Dendritic cell treated with granulocyte-macrophage colony-stimulating factor and Interleukin-4, amounts not matched to agents 40 ng/mL and 50 ng/mL, for 4 days (primary cell): ENCODE results near the gene EEF1G.

ENCODE experiments used
- H3K27ac Mint-ChIP-seq: one replicate; pipeline ENCODE4 v1.8.0; 2022; ENCODE audit warnings: mild to moderate bottlenecking, mixed read lengths
- H3K27me3 Mint-ChIP-seq: one replicate; pipeline ENCODE4 v1.8.0; 2022; ENCODE audit warnings: mild to moderate bottlenecking, mixed read lengths
- H3K36me3 Mint-ChIP-seq: one replicate; pipeline ENCODE4 v1.8.0; 2022; ENCODE audit warnings: low read depth, mixed read lengths
- H3K4me1 Mint-ChIP-seq: one replicate; pipeline ENCODE4 v1.8.0; 2022; ENCODE audit warnings: low read depth, mixed read lengths
- H3K4me3 Mint-ChIP-seq: one replicate; pipeline ENCODE4 v1.8.0; 2022; ENCODE audit warnings: mild to moderate bottlenecking, moderate library complexity, mixed read lengths
- H3K9me3 Mint-ChIP-seq: one replicate; pipeline ENCODE4 v1.8.0; 2022; ENCODE audit warnings: mixed read lengths
- intact Hi-C: fragments of 100-400 bp; cut with micrococcal nuclease; formaldehyde crosslinking; loops from one replicate; pipeline ENCODE4 v1.15.0; 2022

Gene EEF1G

DNA sequence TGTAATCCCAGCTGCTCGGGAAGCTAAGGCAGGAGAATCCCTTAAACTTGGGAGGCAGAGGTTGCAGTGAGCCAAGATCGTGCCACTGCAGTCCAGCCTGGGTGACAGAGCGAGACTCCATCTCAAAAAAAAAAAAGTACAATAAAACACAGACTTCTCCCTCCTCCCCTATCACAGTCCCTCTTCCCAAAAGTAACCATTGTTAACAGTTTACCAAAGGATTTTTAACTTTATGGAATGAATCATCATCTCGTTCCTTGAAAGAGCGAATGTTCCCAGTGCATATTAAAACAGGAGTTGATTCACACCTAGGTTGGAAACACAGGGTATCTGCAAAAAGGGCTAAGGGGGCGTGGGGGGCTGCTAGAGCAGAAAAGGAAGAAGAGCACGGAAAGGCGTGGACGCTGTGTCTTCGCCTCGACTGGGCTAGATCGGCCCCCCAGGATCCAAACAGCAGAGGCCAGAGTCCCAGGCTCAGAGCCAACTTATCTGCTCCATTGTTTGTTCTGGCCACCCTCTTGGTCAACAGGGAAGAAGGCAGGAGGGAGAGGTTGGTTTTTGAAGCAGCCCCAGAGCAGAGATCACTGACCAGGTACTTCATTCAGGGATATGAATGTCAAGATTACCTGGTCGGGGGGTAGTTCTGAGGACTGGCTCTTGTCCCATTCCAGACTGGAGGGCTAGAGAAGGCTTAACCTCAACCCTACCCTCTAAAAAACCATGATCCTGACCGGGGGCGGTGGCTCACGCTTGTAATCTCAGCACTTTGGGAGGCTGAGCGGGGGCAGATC is 25.0 kb downstream of the EEF1G start:
- Mint-ChIP-seq H3K27me3 (peaks cover 4% of the 10 kb centered on the region), H3K4me1 (peaks cover 73% of the 10 kb centered on the region), H3K27ac (no peak overlapping the region), H3K9me3 (no peaks in the 10 kb centered on the region), H3K36me3 (peaks cover 27% of the 10 kb centered on the region), H3K4me3 (no peak overlapping the region)
- intact Hi-C loops, result no loop called here

DNA sequence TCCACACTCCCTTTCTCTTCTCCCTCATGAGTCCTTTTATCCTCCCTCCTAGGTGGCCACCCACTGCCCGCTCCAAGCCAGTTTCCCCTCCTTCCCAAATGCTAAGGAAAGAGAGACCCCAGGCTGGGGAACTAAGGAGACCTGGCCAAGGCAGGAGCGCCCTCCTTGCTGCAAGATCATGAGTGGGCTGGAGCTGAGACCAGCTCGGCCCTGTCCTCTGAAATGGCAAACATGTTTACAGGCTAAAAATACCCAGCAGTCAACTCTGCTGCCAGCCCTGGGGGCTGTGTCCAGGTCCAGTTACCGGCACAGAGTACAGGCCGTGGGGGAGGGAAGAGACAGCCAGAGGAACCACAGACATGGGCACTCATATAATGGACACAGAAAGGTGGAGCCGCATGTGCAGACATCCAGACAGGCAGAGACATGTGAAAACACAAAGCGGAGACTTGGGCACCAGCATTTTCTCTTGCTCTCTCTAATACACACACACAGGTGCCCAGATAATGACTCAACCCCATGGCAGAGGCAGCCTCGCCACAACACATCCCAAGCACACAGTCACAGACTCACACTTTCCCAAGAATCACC is 25.9 kb downstream of the EEF1G start:
- intact Hi-C loops, result loop anchor here (2.0 kb wide), 1 partner anchor 13 kb away; no protein-coding TSS in a partner anchor
- Mint-ChIP-seq H3K4me1 (peaks cover 73% of the 10 kb centered on the region), H3K36me3 (peaks cover 37% of the 10 kb centered on the region)

DNA sequence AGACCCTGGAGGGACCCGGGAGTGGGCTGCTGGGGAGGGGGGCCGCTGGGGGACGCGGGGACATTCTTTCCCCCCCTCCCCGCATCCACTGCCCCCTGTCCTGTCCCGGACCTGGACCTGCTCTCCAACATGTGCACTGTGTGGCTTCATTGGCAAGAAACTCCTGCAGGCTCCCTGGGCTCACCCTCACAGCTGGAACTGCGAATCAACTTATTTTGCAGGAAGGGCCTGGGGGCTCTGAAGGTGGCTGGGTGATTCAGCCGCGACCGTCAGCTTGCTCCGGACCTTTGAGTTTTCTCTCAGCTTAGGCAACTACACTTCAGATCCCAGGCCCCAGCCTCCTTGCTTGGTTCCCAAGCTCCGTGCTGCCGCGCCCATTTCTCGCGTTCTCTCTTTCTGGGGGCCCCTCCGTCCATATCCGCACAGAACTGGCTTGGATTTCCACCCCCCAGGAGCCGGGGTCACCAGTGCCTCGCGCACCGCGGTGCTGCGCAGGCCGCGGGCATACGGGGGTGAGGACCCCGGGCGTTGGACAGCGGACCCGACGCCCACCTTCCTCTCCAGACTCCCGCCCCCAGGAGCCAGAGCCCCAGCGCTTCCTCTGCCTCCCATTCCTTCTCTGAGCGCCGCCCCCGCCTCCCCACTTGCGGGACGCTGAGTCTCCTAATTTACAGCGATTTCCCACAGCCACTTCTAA is 26.6 kb downstream of the EEF1G start:
- H3K4me1 Mint-ChIP-seq, result peaks cover 73% of the 10 kb centered on the region

More for the DNA sequence above, 25.9 kb downstream of the EEF1G start:
- Mint-ChIP-seq H3K27ac (peak overlapping the region; percentile 95), H3K4me3 (peak overlapping the region; percentile 97), H3K9me3 (no peaks in the 10 kb centered on the region), H3K27me3 (peaks cover 4% of the 10 kb centered on the region)

DNA sequence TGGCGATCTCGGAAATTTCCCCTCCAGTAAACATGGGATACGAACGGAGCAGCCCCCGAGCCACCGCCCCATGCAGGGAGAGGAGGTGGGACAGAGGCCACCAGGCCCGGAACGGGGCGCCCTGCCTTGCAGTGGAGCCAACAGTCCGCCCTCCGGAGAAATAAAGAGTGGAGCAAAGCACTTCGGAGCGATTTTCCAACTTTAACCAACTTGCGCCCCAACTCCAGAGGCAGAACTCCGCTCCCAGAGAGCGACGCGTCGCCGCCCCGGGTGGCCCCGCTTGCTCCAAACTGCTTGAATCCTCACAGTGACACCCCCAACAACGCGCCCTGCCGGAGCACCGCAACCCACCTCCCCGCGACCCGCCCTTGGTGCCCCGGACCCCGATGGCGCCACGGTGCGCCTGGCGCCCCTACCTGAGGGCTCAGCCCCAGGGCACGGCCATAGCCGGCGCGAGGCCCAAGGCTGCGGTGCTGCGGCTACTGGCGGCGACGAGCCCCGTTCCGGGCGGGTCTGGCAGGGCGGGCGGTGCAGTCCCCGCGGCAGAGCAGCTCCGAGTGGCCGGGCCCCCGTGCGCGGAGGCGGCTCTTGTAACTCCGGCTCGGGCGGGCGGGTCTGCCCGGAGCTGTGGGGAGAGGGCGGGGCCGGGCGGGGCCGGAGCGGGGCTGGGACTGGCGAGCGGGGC is 27.3 kb downstream of the EEF1G start, which contains the start of gene AHNAK:
TSS of gene AHNAK (minus strand) at position 563 of the 685 bp plus-strand sequence. CDS start 10,708 bp downstream, outside the sequence.
- peak within 1 kb of the TSS; percentile 95 for H3K27ac Mint-ChIP-seq
- H3K9me3 Mint-ChIP-seq, result no peaks in the 10 kb centered on the region
- H3K27me3 Mint-ChIP-seq, result peaks cover 4% of the 10 kb centered on the region
- peaks cover 51% of the 10 kb centered on the region for H3K36me3 Mint-ChIP-seq
- peak within 1 kb of the TSS; percentile 97 for H3K4me3 Mint-ChIP-seq
- H3K4me1 Mint-ChIP-seq, result peaks cover 73% of the 10 kb centered on the region
- intact Hi-C loops, result loop anchor here (2.0 kb wide), 1 partner anchor 14 kb away; no protein-coding TSS in a partner anchor

More for the DNA sequence above, 26.6 kb downstream of the EEF1G start:
- H3K9me3 Mint-ChIP-seq, result no peaks in the 10 kb centered on the region
- H3K36me3 Mint-ChIP-seq, result peaks cover 44% of the 10 kb centered on the region
- peaks cover 4% of the 10 kb centered on the region for H3K27me3 Mint-ChIP-seq
- H3K4me3 Mint-ChIP-seq, result peak overlapping the region; percentile 97
- peak overlapping the region; percentile 95 for H3K27ac Mint-ChIP-seq
- intact Hi-C loops, result loop anchor here (2.0 kb wide), 1 partner anchor 14 kb away; no protein-coding TSS in a partner anchor

DNA sequence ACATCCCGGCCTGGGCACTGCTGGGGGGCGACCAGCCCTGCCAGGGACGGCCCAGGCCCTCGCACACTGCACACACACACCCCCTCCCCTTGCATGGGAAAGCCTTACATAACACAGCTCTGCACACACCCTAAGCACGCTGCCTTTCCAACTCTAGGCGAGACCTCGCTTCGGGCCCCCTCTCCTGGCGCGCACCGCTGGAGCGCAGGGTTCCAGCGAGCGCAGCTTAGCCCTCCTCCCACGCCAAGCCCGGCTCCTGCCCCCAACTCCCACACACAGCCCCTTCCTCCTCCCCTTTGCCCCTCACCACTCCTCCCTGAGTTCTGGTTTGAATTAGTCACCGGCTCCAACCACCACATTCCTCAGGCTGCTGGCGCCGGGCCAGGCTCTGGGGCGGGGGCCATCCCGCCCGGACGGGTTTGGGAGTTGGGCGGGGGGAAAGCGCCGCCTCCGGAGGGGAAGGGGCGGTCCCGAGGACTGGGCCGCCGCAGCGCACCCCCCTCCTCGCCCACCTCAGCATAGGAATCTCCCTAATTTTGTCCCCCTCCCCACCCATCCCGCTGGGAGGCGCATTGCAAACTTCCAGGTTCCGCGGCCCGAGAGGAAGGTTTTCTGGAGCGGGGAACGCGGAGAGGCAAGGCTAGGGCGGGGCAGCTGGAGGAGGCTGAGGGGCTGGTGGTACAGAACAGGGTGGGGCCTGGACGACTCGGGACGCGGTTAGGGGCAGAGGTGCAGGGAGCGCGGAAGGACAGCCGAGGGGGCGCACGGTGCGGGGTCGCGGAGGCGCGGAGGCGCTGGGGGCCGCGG is 28.1 kb downstream of the EEF1G start:
- Mint-ChIP-seq H3K27me3 (peaks cover 4% of the 10 kb centered on the region), H3K4me1 (peaks cover 73% of the 10 kb centered on the region), H3K4me3 (peak overlapping the region; percentile 97), H3K27ac (peak overlapping the region; percentile 95), H3K36me3 (peaks cover 58% of the 10 kb centered on the region), H3K9me3 (no peaks in the 10 kb centered on the region)
- intact Hi-C loops, result loop anchor here (1.0 to 2.0 kb wide), 2 partner anchors 8 to 15 kb away; no protein-coding TSS in a partner anchor

DNA sequence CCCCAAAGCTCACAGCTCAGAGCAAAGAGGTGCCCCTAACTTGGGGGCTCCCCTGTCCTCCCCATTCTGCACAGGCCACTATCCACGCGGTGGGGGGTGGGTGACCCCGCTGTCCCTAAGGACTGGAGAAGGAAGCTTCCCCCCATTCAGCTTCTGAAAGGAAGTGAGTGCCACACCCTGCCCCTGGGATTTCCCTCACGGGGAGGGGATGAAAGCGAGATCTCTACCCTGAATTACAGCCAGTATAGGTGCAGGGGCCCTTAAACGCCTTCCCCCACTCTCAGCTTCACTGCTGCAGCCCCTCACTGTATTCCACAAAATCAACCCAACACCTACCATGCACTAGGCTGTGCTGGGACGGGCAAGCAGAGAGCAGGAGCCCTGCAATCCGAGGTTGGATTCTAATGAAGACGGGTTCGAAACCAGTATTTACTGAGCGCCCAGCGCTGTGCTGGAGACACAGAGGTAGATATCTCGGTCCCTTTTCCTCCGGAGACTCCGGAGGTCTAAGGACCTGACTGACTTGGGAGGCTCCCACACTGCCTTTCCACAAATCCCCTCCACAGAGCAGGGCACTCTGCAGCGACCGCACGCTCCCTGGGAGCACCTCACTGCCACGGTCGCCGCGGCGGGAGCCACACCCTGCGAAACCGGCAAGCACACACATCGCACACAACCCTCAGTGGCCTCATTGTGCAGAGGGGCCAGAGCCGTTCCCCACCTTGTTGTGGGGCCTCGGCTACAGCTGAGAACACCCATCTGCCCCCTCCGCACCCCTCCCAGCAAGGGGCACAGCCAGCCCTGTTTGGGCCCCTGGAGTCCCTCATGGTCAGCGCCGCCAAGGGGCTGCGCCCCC is 28.9 kb downstream of the EEF1G start:
- intact Hi-C loops, result loop anchor here (1.0 to 5.0 kb wide), 4 partner anchors 8 to 148 kb away; no protein-coding TSS in a partner anchor
- H3K27ac Mint-ChIP-seq, result peak overlapping the region; percentile 95
- peaks cover 4% of the 10 kb centered on the region for H3K27me3 Mint-ChIP-seq
- peak overlapping the region; percentile 97 for H3K4me3 Mint-ChIP-seq
- H3K4me1 Mint-ChIP-seq, result peaks cover 69% of the 10 kb centered on the region
- H3K9me3 Mint-ChIP-seq, result no peaks in the 10 kb centered on the region
- H3K36me3 Mint-ChIP-seq, result peaks cover 62% of the 10 kb centered on the region

DNA sequence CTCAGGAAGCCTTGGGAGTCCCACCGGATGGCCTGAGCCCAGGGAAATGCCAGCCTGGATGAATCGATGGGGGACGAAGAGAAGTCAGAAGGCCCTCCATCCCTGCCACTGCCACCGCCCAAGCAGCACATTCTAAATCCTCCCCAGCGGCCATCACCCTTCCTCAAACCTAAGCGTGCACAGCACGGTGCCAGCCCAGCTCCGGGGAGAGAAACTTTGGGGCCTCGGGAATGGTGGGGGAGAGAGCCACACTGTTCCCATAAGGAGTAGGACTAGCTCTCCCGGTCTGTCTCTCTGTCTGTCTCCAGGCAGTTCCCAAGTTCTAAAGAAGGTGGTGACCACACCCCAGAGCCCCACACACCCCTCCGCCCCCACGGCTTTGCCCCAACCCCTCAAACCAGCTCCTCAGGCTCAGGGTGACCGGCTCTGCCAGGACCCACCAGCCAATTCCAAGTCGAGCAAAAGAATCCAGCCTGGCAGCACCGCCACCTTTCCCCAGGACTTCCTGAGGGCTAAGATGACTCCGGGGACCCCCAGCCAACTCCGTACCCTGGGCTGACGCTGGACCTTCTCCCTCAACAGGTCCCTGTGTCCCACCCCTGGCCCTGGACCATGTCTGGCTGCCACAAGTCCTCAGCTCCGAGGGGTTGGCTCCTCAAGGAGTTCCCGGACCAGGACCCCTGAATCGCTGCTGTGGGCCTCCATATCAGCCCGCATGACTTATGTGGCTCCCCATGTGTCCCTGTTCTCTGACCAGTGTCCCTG is 29.8 kb downstream of the EEF1G start:
- Mint-ChIP-seq H3K27me3 (peaks cover 4% of the 10 kb centered on the region), H3K36me3 (peaks cover 70% of the 10 kb centered on the region), H3K4me3 (peak overlapping the region; percentile 97), H3K9me3 (no peaks in the 10 kb centered on the region), H3K27ac (peak overlapping the region; percentile 95), H3K4me1 (peaks cover 69% of the 10 kb centered on the region)
- intact Hi-C loops, result loop anchor here (5.0 kb wide), 3 partner anchors 47 to 147 kb away; no protein-coding TSS in a partner anchor

DNA sequence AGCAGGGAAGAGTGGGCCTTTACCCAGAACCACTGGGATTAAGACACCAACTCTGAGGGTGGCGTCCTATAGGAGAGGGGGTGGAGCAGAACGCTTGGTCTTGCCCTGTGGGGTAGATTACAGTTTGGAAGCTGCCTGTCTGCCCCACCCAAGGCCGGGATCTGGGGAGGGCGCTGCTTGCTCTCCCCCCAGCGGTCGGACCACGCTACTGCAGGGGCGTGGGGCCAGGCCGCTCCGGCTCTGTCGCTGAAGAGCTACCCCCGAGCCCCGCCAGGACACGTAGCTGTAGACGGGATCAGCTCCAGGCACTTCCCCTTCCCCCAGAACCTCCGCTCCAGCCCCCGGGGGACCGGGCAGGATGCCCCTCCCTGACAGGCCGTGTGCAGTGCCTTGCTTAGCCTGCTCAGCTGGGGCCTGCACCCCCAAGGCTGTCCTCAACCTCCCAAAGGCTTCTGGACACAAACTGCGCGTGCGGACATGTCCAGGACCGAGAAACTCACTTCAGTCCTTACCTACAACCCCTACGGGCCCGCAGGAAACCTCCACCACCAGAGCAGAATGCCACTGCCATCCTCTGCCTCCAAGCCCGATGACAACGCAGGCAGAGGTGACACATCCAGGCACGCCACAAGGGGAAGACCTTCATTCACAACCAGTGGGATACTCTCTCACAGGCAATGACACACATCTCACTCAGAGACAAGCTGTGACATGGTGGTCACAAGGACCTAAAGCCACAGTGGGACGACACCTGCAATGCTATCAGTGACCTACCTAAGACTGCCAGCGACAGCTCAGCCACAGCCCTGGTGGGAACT is 30.7 kb downstream of the EEF1G start:
- H3K9me3 Mint-ChIP-seq, result no peaks in the 10 kb centered on the region
- H3K4me3 Mint-ChIP-seq, result peak overlapping the region; percentile 97
- intact Hi-C loops, result loop anchor here (5.0 kb wide), 3 partner anchors 46 to 146 kb away; no protein-coding TSS in a partner anchor
- peaks cover 3% of the 10 kb centered on the region for H3K27me3 Mint-ChIP-seq
- H3K27ac Mint-ChIP-seq, result peak overlapping the region; percentile 95
- peaks cover 79% of the 10 kb centered on the region for H3K36me3 Mint-ChIP-seq
- peaks cover 70% of the 10 kb centered on the region for H3K4me1 Mint-ChIP-seq

DNA sequence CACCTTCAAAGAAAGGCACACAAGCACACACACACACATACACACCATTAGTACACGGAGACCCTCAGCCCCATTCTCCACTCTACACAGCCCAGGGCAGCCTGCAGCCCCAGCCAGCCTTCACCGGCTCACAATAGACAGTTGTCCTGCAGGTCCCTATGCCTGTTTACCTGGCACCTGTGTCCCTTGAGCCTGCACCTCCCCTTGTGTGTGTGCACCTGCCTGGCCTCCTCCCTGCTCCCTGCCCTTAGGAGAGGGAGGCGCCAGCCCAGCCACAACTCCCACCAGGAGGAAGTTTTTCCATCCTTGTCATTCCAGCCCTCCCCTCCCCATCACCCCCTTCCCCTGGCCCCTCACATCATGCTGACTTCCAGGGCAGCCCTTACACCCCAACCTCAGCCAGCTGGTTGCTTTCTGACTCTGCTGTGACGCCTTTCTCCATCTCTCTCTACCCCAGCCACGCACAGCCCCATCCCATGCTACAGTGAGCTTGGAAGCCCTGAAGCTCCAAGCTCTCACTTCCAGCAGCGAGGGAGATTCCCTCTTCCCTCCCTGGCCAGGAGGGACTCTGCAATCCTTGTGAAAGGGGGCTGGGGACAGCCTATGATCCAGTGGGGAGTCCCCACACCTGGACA is 31.5 kb downstream of the EEF1G start:
- H3K4me1 Mint-ChIP-seq, result peaks cover 68% of the 10 kb centered on the region
- no peaks in the 10 kb centered on the region for H3K9me3 Mint-ChIP-seq
- peak overlapping the region; percentile 97 for H3K4me3 Mint-ChIP-seq
- peak overlapping the region; percentile 95 for H3K27ac Mint-ChIP-seq
- peaks cover 87% of the 10 kb centered on the region for H3K36me3 Mint-ChIP-seq
- no peaks in the 10 kb centered on the region for H3K27me3 Mint-ChIP-seq
- intact Hi-C loops, result loop anchor here (5.0 kb wide), 3 partner anchors 45 to 145 kb away; no protein-coding TSS in a partner anchor

DNA sequence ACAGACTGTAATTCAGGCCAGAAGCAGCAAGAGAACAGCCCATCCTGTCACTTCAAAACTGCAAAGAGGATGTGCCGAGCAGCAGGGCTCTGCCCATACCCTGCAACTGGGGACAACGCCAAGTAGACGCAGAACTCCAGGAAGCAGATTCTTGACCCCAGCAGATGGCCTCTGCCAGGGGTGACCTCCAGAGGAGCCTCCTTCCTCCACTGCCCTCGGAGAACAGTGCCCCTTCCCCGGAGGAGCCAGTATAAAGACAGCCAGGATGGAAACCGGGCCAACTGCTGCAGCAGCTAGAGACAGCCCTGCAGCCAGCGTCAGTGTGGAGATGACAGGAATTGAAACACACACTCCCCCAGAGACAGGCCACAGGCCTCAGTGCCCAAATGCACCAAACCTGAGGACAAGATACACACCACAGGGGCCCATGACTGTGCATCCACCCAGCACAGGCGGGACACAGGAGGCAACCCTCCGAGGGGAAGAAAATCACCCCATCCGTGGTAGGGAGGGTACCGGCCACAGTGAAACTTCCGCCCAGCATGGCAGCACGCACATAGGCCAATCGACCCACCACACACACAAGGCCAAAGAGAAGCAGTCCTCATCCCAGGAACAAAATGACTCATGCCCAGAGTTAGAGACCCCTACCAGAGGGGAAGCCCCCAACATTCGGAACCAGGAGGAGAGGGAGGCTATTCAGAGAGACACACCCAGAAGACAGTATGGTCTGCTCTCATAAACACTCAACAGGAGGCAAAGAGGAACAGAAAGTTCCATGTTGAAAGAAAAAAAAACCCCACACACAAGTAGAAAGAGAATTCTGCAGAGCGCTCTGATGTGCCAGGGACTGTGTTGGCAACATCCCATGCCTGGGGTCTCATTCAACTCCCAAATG is 32.6 kb downstream of the EEF1G start:
- peak overlapping the region; percentile 97 for H3K4me3 Mint-ChIP-seq
- no peaks in the 10 kb centered on the region for H3K9me3 Mint-ChIP-seq
- intact Hi-C loops, result loop anchor here (2.0 to 5.0 kb wide), 4 partner anchors 16 to 144 kb away; no protein-coding TSS in a partner anchor
- H3K27me3 Mint-ChIP-seq, result no peaks in the 10 kb centered on the region
- H3K4me1 Mint-ChIP-seq, result peaks cover 75% of the 10 kb centered on the region
- peaks cover 94% of the 10 kb centered on the region for H3K36me3 Mint-ChIP-seq
- H3K27ac Mint-ChIP-seq, result peak overlapping the region; percentile 95
